ENCODE results near the gene COX4I2.

COX4I2 gene

GRCh38 chr20:31678389-31679356, 41.0 kb downstream of the COX4I2 start:
- no peak for DNase-seq

- DNase-seq, result peak; percentile 55
Measured at GRCh38 chr20:31679357-31680285, 41.9 kb downstream of the COX4I2 start.

- no peak for DNase-seq
Measured at GRCh38 chr20:31680286-31681127, 42.8 kb downstream of the COX4I2 start.

GRCh38 chr20:31681128-31681727, 43.5 kb downstream of the COX4I2 start:
- DNase-seq, result no peak

GRCh38 chr20:31681769-31682168, 44.1 kb downstream of the COX4I2 start:
- DNase-seq, result no peak

GRCh38 chr20:31682352-31682751, 44.6 kb downstream of the COX4I2 start:
- no peak for DNase-seq

GRCh38 chr20:31682927-31683326, 45.2 kb downstream of the COX4I2 start:
- peak; percentile 56 for DNase-seq

- peak; percentile 95 for DNase-seq
Measured at GRCh38 chr20:31684153-31685015, 46.7 kb downstream of the COX4I2 start.

GRCh38 chr20:31685853-31686643, 48.3 kb downstream of the COX4I2 start:
- DNase-seq, result no peak

GRCh38 chr20:31687777-31688176, 50.1 kb downstream of the COX4I2 start:
- DNase-seq, result peak; percentile 49

- peak; percentile 39 for DNase-seq
Measured at GRCh38 chr20:31689141-31689540, 51.4 kb downstream of the COX4I2 start.

- DNase-seq, result no peak
Measured at GRCh38 chr20:31690124-31690666, 52.5 kb downstream of the COX4I2 start.

- peak; percentile 55 for DNase-seq
Measured at GRCh38 chr20:31691646-31692275, 54.0 kb downstream of the COX4I2 start.

GRCh38 chr20:31693402-31693801, 55.7 kb downstream of the COX4I2 start:
- DNase-seq, result peak; percentile 57

- DNase-seq, result peak; percentile 97
Measured at GRCh38 chr20:31693987-31694661, 56.4 kb downstream of the COX4I2 start.

Data from NCI-H69 (cell line).